Measurements from ENCODE around the gene AP2M1.

GRCh38 chr3:184228376-184229137, 53.9 kb downstream of the AP2M1 start:
- TF ChIP-seq POLR2A (IDR thresholded peaks at IDR 0.05) (no peak), CTCF (IDR thresholded peaks at IDR 0.05 in 4 of 5, conservative IDR thresholded peaks at IDR 0.05 in 1 of 5) (no peak)

Measured in gastrocnemius medialis (tissue), 4 donors.